SK-N-MC (cell line): ENCODE results near the gene TNIK.
"Not testable (repeated sequence)": the region's sequence is repeated elsewhere in the genome, so short reads cannot be mapped to it uniquely, and the experiment has no call there.

Experiments
- DNase-seq: peaks from one replicate; pipeline ENCODE4 v3.0.0-alpha.2; 2011; ENCODE audit warnings: low read depth, low spot score
- H3K27ac ChIP-seq: fragments of 200-600 bp; sonication (generic); 2 replicates; pipeline ENCODE4 v1.5.1; 2016; ENCODE audit warnings: mixed run types
- H3K36me3 ChIP-seq: fragments of 200-600 bp; sonication (generic); 2 replicates; pipeline ENCODE4 v1.6.1; 2017; ENCODE audit warnings: antibody characterized with exemption, low read length, mixed read lengths; ENCODE audit not compliant: insufficient read depth
- H3K4me3 ChIP-seq: fragments of 200-600 bp; sonication (generic); 2 replicates; pipeline ENCODE4 v1.5.1; 2016
- H3K9ac ChIP-seq: fragments of 200-600 bp; sonication (generic); 2 replicates; pipeline ENCODE4 v1.8.0; 2017; ENCODE audit warnings: mixed run types, mixed read lengths; ENCODE audit not compliant: insufficient read length
- H3K9me3 ChIP-seq: fragments of 200-600 bp; sonication (generic); 2 replicates; pipeline ENCODE4 v1.6.1; 2017; ENCODE audit warnings: low read depth, mild to moderate bottlenecking, antibody characterized with exemption, low read length, moderate library complexity, mixed read lengths
- EZH2 ChIP-seq: fragments of 200-600 bp; sonication (generic); IDR thresholded peaks from one replicate; pipeline ENCODE4 v1.6.1; 2017; ENCODE audit warnings: antibody characterized with exemption
- FOXP2 ChIP-seq: optimal IDR thresholded peaks from 2 replicates; pipeline ENCODE3; 2011; ENCODE audit warnings: mild to moderate bottlenecking, moderate library complexity; ENCODE audit not compliant: insufficient read depth; ENCODE audit errors: extremely low read length, control extremely low read depth
- POLR2AphosphoS5 ChIP-seq: IDR thresholded peaks from 2 replicates; pipeline ENCODE4 v1.6.1; 2012; ENCODE audit warnings: mild to moderate bottlenecking, low read depth, low read length, borderline replicate concordance

The TNIK gene

GRCh38 chr3:171245796-171246765, 214.1 kb downstream of the TNIK start:
- H3K9ac ChIP-seq, result no peak overlapping the region
- no peaks in the 10 kb centered on the region for H3K36me3 ChIP-seq
- no peak for DNase-seq
- H3K4me3 ChIP-seq, result no peak overlapping the region
- no peak for TF ChIP-seq POLR2AphosphoS5
- no peak for TF ChIP-seq FOXP2
- no peak for TF ChIP-seq EZH2
- no peaks in the 10 kb centered on the region for H3K9me3 ChIP-seq
- no peak overlapping the region for H3K27ac ChIP-seq

- Histone ChIP-seq H3K9me3 (no peaks in the 10 kb centered on the region), H3K9ac (no peak overlapping the region), H3K27ac (no peak overlapping the region), H3K4me3 (no peak overlapping the region), H3K36me3 (no peaks in the 10 kb centered on the region)
- DNase-seq, result no peak
- TF ChIP-seq POLR2AphosphoS5 (no peak), EZH2 (no peak), FOXP2 (no peak)
These were observed 217.3 kb downstream of the TNIK start for GRCh38 chr3:171242951-171243350.

GRCh38 chr3:171242170-171242569, 218.0 kb downstream of the TNIK start:
- DNase-seq, result no peak
- TF ChIP-seq FOXP2 (no peak), POLR2AphosphoS5 (no peak), EZH2 (no peak)
- Histone ChIP-seq H3K27ac (no peak overlapping the region), H3K36me3 (no peaks in the 10 kb centered on the region), H3K9me3 (no peaks in the 10 kb centered on the region), H3K4me3 (no peak overlapping the region), H3K9ac (no peak overlapping the region)

- H3K4me3 ChIP-seq, H3K9ac ChIP-seq, H3K27ac ChIP-seq, H3K9me3 ChIP-seq, DNase-seq, H3K36me3 ChIP-seq: not testable (repeated sequence)
These were observed 218.6 kb downstream of the TNIK start for GRCh38 chr3:171241655-171242054.

- H3K9me3 ChIP-seq, result no peaks in the 10 kb centered on the region
- no peak overlapping the region for H3K4me3 ChIP-seq
- TF ChIP-seq FOXP2 (no peak), EZH2 (no peak), POLR2AphosphoS5 (no peak)
- no peak overlapping the region for H3K9ac ChIP-seq
- no peak for DNase-seq
- no peak overlapping the region for H3K27ac ChIP-seq
- no peaks in the 10 kb centered on the region for H3K36me3 ChIP-seq
These were observed 219.7 kb downstream of the TNIK start for GRCh38 chr3:171240504-171240835.

- TF ChIP-seq FOXP2 (no peak), POLR2AphosphoS5 (no peak), EZH2 (no peak)
- no peaks in the 10 kb centered on the region for H3K36me3 ChIP-seq
- no peak overlapping the region for H3K27ac ChIP-seq
- DNase-seq, result no peak
- no peak overlapping the region for H3K9ac ChIP-seq
- H3K4me3 ChIP-seq, result no peak overlapping the region
- H3K9me3 ChIP-seq, result no peaks in the 10 kb centered on the region
These were observed 220.3 kb downstream of the TNIK start for GRCh38 chr3:171239757-171240503.

- Histone ChIP-seq H3K27ac (no peak overlapping the region), H3K36me3 (no peaks in the 10 kb centered on the region), H3K9me3 (no peaks in the 10 kb centered on the region), H3K4me3 (no peak overlapping the region), H3K9ac (no peak overlapping the region)
- no peak for DNase-seq
- TF ChIP-seq POLR2AphosphoS5 (no peak), FOXP2 (no peak), EZH2 (no peak)
These were observed 223.2 kb downstream of the TNIK start for GRCh38 chr3:171237009-171237385.

GRCh38 chr3:171236265-171237008, 223.8 kb downstream of the TNIK start:
- Histone ChIP-seq H3K9ac (no peak overlapping the region), H3K9me3 (no peaks in the 10 kb centered on the region), H3K4me3 (no peak overlapping the region), H3K36me3 (no peaks in the 10 kb centered on the region), H3K27ac (no peak overlapping the region)
- TF ChIP-seq POLR2AphosphoS5 (no peak), EZH2 (no peak), FOXP2 (no peak)
- no peak for DNase-seq
